ENCODE data around the gene CRIM1. TPM values are rescaled to one million over a fixed set of nuclear protein-coding genes. Genes with fewer than 3 reads are reported as not detected.
A peak's percentile ranks its signal among the peaks of the same experiment; 100 is the strongest.

Gene CRIM1
- total RNA-seq, 1 donor, result 100 TPM

DNA sequence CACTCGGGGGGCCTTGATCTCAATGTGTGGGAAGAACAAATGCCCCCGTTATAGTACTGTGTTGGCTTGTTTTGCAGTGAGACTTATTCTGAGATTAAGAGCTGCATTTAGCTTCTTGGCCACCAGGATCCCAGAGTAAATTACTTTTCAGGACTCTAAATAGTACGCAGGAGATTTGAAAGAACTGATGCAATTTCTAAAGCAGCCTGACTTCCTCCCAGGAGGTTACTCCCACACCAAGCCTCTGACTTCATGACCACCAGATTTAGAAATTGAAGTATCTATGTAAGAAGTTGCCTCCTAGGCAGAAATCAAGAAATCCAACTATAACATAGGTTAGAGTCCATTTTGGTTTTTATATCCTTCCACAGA is 175.4 kb downstream of the CRIM1 start:
- peak; percentile 75 for DNase-seq (ENCODE audit: low read depth)
- TF ChIP-seq, protein P1, sequence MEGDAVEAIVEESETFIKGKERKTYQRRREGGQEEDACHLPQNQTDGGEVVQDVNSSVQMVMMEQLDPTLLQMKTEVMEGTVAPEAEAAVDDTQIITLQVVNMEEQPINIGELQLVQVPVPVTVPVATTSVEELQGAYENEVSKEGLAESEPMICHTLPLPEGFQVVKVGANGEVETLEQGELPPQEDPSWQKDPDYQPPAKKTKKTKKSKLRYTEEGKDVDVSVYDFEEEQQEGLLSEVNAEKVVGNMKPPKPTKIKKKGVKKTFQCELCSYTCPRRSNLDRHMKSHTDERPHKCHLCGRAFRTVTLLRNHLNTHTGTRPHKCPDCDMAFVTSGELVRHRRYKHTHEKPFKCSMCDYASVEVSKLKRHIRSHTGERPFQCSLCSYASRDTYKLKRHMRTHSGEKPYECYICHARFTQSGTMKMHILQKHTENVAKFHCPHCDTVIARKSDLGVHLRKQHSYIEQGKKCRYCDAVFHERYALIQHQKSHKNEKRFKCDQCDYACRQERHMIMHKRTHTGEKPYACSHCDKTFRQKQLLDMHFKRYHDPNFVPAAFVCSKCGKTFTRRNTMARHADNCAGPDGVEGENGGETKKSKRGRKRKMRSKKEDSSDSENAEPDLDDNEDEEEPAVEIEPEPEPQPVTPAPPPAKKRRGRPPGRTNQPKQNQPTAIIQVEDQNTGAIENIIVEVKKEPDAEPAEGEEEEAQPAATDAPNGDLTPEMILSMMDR (IDR thresholded peaks at IDR 0.05; ENCODE audit: insufficient read depth, low read length), result peak; percentile 30

DNA sequence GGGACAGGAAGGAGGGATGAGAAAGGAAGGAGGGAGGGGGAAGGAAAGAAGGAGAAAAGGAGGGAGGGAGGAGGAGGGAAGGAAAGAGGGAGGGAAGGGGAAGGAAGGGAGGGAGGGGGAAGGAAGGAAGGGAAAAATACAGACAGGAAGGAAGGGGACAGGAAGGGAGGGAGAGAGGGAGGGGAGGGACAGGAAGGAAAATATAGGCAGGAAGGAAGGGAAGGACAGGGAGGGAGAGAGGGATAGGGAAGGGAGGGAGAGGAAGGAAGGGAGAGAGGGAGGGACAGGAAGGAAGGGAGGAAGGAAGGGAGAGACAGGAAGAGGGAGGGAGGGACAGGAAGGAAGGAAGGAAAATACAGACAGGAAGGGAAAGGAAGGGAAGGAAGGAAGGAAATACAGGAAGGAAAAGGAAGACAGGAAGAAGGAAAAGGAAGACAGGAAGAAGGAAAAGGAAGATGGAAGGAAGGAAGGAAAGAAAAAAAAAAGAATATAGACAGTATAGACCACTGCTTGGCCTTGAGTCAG is 178.8 kb downstream of the CRIM1 start:
- no peak overlapping the region for H3K4me3 ChIP-seq (ENCODE audit: low read depth, low read length)
- TF ChIP-seq, protein P1 (IDR thresholded peaks at IDR 0.05; ENCODE audit: insufficient read depth, low read length), result no peak

More for the DNA sequence above, 175.4 kb downstream of the CRIM1 start:
- H3K4me3 ChIP-seq (ENCODE audit: low read depth, low read length), result no peak overlapping the region

DNA sequence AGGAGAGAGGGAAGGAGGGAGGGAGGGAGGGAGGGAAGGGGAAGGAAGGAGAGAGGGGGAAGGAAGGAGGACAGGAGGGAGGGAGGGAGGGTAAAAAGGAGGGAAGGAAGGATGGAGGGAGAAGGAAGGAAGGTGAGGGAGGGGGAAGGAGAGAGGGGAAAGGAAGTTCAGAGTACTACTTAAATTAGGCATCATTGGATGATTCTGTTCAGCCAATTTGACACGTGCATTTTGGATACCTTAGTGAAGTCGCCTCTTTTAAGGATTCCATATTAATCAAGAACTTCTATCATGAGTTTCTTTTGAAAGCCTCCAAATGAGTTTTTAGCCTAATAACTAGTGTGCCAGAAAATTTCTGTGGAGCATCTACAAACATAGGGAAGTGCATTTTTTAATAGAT is 179.5 kb downstream of the CRIM1 start:
- DNase-seq (ENCODE audit: low read depth), result no peak
- no peak overlapping the region for H3K4me3 ChIP-seq (ENCODE audit: low read depth, low read length)
- TF ChIP-seq, protein P1 (IDR thresholded peaks at IDR 0.05; ENCODE audit: insufficient read depth, low read length), result no peak

More for the DNA sequence above, 178.8 kb downstream of the CRIM1 start:
- DNase-seq (ENCODE audit: low read depth), result no peak

DNA sequence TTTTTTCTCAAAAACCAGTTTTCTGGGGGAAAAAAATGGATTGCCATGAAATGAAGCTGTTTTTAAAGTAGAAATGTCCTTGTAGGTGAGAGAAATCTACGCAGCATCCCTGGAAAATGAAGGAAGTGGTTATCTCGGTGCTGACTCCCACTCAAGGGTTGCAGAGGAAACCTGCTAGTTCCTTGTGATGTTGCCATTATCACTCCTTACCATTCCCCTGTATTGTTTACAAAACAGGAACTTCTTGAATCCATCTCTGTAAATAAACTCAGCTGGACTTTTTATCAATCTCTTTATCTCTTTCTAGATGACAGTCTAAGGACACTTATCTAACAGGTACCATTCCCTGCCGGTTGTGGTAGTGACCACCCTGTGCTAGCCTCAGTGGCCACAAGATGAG is 181.2 kb downstream of the CRIM1 start:
- no peak for DNase-seq (ENCODE audit: low read depth)
- TF ChIP-seq, protein P1 (IDR thresholded peaks at IDR 0.05; ENCODE audit: insufficient read depth, low read length), result no peak
- no peak overlapping the region for H3K4me3 ChIP-seq (ENCODE audit: low read depth, low read length)

DNA sequence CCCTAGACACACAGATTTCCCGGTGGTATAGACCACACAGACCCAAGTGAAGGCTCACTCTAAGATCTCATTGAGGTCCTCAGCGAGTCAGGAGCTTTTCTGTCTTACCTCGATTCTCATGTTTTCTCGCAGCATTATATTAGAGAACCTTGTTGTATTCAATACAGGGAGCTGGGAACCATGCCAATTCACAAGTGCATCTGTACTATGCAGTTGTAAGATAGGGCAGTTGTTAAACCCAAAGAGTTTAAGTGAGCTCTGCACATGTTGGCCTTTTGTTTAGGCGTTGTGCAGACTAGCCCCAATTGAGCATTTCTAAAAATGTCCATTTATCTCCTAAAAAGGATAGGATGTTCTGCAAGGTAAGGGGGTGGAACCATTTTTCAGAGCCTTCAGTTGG is 182.8 kb downstream of the CRIM1 start:
- no peak for DNase-seq (ENCODE audit: low read depth)
- H3K4me3 ChIP-seq (ENCODE audit: low read depth, low read length), result no peak overlapping the region
- TF ChIP-seq, protein P1 (IDR thresholded peaks at IDR 0.05; ENCODE audit: insufficient read depth, low read length), result no peak

DNA sequence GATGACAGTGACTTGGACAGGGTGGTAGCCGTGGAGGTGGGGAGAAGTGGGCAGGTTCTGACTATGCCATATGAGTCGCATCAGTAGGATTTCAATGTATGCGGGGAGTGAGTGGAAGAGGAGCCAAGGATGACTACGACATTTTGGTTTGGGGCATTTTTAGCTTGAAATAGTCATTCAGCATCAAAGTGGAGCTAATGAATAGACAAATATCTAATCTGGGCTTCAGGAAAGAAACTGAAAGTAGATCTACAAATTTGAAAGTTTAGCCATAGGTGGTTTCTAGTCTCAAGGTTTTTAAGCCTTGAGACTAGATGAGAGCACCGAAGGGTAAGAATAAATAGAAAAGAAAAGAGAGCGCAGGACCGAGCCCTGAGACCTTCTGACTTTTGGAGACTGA is 184.1 kb downstream of the CRIM1 start:
- peak; percentile 37 for DNase-seq (ENCODE audit: low read depth)
- TF ChIP-seq, protein P1 (IDR thresholded peaks at IDR 0.05; ENCODE audit: insufficient read depth, low read length), result no peak
- no peak overlapping the region for H3K4me3 ChIP-seq (ENCODE audit: low read depth, low read length)

Measured in fibroblast of the aortic adventitia (primary cell).